GM12874 (cell line): ENCODE results near the gene MMS22L.

ENCODE experiments used
- CTCF ChIP-seq: IDR thresholded peaks from 2 replicates; pipeline ENCODE4 v1.5.1; 2011; ENCODE audit warnings: low read depth, mild to moderate bottlenecking, control low read depth, low read length, moderate library complexity; ENCODE audit not compliant: insufficient read depth

Gene MMS22L

GRCh38 chr6:97282726-97283617 lies at the start of gene MMS22L:
Gene MMS22L (minus strand): TSS chr6:97283216. CDS start chr6:97282477, 739 bp downstream.
- no peak for TF ChIP-seq CTCF

- no peak for TF ChIP-seq CTCF
Observed at GRCh38 chr6:97322811-97323210, 39.8 kb upstream of the MMS22L start.

GRCh38 chr6:97322226-97322625 lies 39.2 kb upstream of the MMS22L start:
- no peak for TF ChIP-seq CTCF

- TF ChIP-seq CTCF: no peak
Observed at GRCh38 chr6:97316978-97317377, 34.0 kb upstream of the MMS22L start.

- TF ChIP-seq CTCF: no peak
Observed at GRCh38 chr6:97312241-97312640, 29.2 kb upstream of the MMS22L start.

- TF ChIP-seq CTCF: no peak
Observed at GRCh38 chr6:97306544-97307320, 23.7 kb upstream of the MMS22L start.

GRCh38 chr6:97305414-97306066 lies 22.5 kb upstream of the MMS22L start:
- no peak for TF ChIP-seq CTCF
